ENCODE results near the gene UGT1A8.

UGT1A8 gene

DNA sequence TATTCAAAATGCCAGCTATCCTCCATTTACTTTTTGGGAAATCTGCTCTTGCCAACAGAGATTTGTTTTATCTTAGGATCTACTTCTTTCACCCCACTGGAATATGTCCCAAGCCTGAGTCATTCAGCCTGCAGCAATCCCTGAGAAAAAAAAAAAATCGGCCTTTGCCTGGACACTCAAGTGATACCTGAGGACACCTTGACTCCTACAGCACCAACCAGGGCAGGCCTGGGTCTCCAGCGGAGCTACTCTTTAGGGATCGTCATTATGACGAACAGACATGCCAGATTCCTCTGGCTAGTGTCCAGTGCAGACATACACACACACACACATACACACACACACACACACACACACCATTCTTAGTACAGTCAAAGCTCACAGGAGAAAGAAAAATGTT is 73.0 kb downstream of the UGT1A8 start:
- Histone ChIP-seq H3K4me3 (replicated peaks; ENCODE audit: insufficient read depth, low read length) (no peak overlapping the region), H3K27ac (replicated peaks) (no peak overlapping the region), H3K27me3 (ENCODE audit: insufficient read depth, poor library complexity, severe bottlenecking) (no peaks in the 10 kb centered on the region)
- no peak for DNase-seq (ENCODE audit: low read depth in 1 of 2, low spot score in 1 of 2)
- no peak for TF ChIP-seq GABPA (IDR thresholded peaks at IDR 0.05; ENCODE audit: low read depth)
- TF ChIP-seq SPI1 (IDR thresholded peaks at IDR 0.05; ENCODE audit: borderline replicate concordance, low read depth), result no peak
- TF ChIP-seq, protein P1, sequence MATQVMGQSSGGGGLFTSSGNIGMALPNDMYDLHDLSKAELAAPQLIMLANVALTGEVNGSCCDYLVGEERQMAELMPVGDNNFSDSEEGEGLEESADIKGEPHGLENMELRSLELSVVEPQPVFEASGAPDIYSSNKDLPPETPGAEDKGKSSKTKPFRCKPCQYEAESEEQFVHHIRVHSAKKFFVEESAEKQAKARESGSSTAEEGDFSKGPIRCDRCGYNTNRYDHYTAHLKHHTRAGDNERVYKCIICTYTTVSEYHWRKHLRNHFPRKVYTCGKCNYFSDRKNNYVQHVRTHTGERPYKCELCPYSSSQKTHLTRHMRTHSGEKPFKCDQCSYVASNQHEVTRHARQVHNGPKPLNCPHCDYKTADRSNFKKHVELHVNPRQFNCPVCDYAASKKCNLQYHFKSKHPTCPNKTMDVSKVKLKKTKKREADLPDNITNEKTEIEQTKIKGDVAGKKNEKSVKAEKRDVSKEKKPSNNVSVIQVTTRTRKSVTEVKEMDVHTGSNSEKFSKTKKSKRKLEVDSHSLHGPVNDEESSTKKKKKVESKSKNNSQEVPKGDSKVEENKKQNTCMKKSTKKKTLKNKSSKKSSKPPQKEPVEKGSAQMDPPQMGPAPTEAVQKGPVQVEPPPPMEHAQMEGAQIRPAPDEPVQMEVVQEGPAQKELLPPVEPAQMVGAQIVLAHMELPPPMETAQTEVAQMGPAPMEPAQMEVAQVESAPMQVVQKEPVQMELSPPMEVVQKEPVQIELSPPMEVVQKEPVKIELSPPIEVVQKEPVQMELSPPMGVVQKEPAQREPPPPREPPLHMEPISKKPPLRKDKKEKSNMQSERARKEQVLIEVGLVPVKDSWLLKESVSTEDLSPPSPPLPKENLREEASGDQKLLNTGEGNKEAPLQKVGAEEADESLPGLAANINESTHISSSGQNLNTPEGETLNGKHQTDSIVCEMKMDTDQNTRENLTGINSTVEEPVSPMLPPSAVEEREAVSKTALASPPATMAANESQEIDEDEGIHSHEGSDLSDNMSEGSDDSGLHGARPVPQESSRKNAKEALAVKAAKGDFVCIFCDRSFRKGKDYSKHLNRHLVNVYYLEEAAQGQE (IDR thresholded peaks at IDR 0.05; ENCODE audit: insufficient replicate concordance, low read depth), result no peak
- TF ChIP-seq POLR2AphosphoS5 (IDR thresholded peaks at IDR 0.05; ENCODE audit: low read depth), result no peak
- TF ChIP-seq, protein P2, sequence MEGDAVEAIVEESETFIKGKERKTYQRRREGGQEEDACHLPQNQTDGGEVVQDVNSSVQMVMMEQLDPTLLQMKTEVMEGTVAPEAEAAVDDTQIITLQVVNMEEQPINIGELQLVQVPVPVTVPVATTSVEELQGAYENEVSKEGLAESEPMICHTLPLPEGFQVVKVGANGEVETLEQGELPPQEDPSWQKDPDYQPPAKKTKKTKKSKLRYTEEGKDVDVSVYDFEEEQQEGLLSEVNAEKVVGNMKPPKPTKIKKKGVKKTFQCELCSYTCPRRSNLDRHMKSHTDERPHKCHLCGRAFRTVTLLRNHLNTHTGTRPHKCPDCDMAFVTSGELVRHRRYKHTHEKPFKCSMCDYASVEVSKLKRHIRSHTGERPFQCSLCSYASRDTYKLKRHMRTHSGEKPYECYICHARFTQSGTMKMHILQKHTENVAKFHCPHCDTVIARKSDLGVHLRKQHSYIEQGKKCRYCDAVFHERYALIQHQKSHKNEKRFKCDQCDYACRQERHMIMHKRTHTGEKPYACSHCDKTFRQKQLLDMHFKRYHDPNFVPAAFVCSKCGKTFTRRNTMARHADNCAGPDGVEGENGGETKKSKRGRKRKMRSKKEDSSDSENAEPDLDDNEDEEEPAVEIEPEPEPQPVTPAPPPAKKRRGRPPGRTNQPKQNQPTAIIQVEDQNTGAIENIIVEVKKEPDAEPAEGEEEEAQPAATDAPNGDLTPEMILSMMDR (IDR thresholded peaks at IDR 0.05; ENCODE audit: insufficient read depth, low read length), result no peak

- TF ChIP-seq, protein P2 (IDR thresholded peaks at IDR 0.05; ENCODE audit: insufficient read depth, low read length), result no peak
- TF ChIP-seq SPI1 (IDR thresholded peaks at IDR 0.05; ENCODE audit: borderline replicate concordance, low read depth), result no peak
- TF ChIP-seq, protein P1 (IDR thresholded peaks at IDR 0.05; ENCODE audit: insufficient replicate concordance, low read depth), result no peak
- TF ChIP-seq POLR2AphosphoS5 (IDR thresholded peaks at IDR 0.05; ENCODE audit: low read depth), result no peak
- no peak for TF ChIP-seq GABPA (IDR thresholded peaks at IDR 0.05; ENCODE audit: low read depth)
- Histone ChIP-seq H3K4me3 (replicated peaks; ENCODE audit: insufficient read depth, low read length) (no peak overlapping the region), H3K27ac (replicated peaks) (no peak overlapping the region), H3K27me3 (ENCODE audit: insufficient read depth, poor library complexity, severe bottlenecking) (no peaks in the 10 kb centered on the region)
- DNase-seq (ENCODE audit: low read depth in 1 of 2, low spot score in 1 of 2), result no peak
These were observed 74.3 kb downstream of the UGT1A8 start for GRCh38 chr2:233691443-233692433.

DNA sequence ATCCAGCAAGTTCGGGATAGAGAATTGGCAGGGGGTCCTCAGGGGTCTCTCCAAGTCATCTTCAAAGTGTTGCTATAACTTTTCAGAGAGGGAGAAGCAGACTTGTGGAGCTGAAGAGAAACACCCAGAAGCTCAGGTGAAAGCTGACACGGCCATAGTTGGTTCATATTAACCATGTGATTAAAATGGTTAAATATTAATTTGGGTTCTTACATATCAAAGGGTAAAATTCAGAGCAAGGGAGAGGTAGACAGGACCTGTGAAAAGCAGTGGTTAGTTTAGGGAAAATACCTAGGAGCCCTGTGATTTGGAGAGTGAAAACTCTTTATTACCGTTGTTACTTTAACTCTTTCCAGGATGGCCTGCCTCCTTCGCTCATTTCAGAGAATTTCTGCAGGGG is 75.2 kb downstream of the UGT1A8 start, which contains the start of gene UGT1A6:
Gene UGT1A6 (plus strand): TSS at position 243 of the 400 bp plus-strand sequence. CDS start 115 bp downstream, at position 358.
- H3K27me3 ChIP-seq (ENCODE audit: insufficient read depth, poor library complexity, severe bottlenecking), result no peaks in the 10 kb centered on the region
- DNase-seq (ENCODE audit: low read depth in 1 of 2, low spot score in 1 of 2), result no peak
- H3K4me3 ChIP-seq (replicated peaks; ENCODE audit: insufficient read depth, low read length), result no peak within 1 kb of the TSS

More for the DNA sequence above, 75.2 kb downstream of the UGT1A8 start, which contains the start of gene UGT1A6:
- TF ChIP-seq GABPA (IDR thresholded peaks at IDR 0.05; ENCODE audit: low read depth), result no peak
- TF ChIP-seq, protein P1 (IDR thresholded peaks at IDR 0.05; ENCODE audit: insufficient replicate concordance, low read depth), result no peak
- TF ChIP-seq, protein P2 (IDR thresholded peaks at IDR 0.05; ENCODE audit: insufficient read depth, low read length), result no peak
- TF ChIP-seq SPI1 (IDR thresholded peaks at IDR 0.05; ENCODE audit: borderline replicate concordance, low read depth), result no peak
- no peak for TF ChIP-seq POLR2AphosphoS5 (IDR thresholded peaks at IDR 0.05; ENCODE audit: low read depth)
- no peak within 1 kb of the TSS for H3K27ac ChIP-seq (replicated peaks)

All from HL-60 (cell line).